ENCODE measurements around the gene S100A16. TPM values are rescaled to one million over a fixed set of nuclear protein-coding genes. Genes with fewer than 3 reads are reported as not detected.

S100A16 gene
- total and polyA plus RNA-seq, 12 donors: 26.2 to 128 (median 76.2) TPM

DNA sequence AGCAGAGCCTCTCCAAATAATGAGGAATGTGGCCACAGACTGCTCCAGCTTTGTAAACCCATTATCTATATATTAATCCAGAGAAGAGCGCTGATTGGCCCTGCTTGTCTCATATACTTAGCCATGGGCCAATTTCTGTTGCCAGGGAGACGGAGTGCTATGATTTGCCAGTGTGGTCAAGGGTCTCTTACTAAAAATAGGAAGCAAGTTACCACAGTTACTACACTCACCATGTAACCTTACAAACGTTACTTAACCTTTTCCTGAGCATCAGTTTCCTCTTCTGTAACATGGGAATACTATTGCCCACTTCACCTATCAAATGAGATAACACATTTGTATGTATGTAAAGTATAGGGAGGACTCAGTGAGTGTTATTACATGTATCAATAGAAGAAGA is 39.6 kb downstream of the S100A16 start:
- TF ChIP-seq POLR2A (IDR thresholded peaks at IDR 0.05) (no peak), CTCF (IDR thresholded peaks at IDR 0.05) (no peak)
- no peaks in the 10 kb centered on the region for H3K9me3 ChIP-seq (replicated peaks in 1 of 3)
- H3K36me3 ChIP-seq (replicated peaks in 1 of 2): no peaks in the 10 kb centered on the region
- H3K27ac ChIP-seq: peak overlapping the region in 3 of 5 donors; percentile 48 to 68 (median 66)
- no peak for DNase-seq
- intact Hi-C loops (cut with DNase I): loop anchor here (5.0 to 10.0 kb wide), 3 partner anchors 44 to 201 kb away; partner anchors contain the start of genes S100A14 (in 1 of the 2) and SLC27A3 (in 1 of the 2)
- WGBS, 4 donors: 73 to 81% (median 81%) methylated on average over 3 of the region's 3 CpGs
- H3K27me3 ChIP-seq: no peaks in the 10 kb centered on the region
- H3K4me3 ChIP-seq: no peak overlapping the region
- H3K4me1 ChIP-seq (replicated peaks in 1 of 2): peaks cover 7 to 18% of the 10 kb centered on the region in 2 donors

- DNase-seq: peak; percentile 88 to 96 (median 94)
- TF ChIP-seq CTCF (IDR thresholded peaks at IDR 0.05) (peak; percentile 77 to 92 (median 90)), POLR2A (IDR thresholded peaks at IDR 0.05) (peak in 1 of 2 donors; percentile 16)
- intact Hi-C loops (cut with DNase I): loop anchor here (5.0 to 10.0 kb wide), 3 partner anchors 45 to 202 kb away; partner anchors contain the start of genes S100A14 (in 1 of the 2) and SLC27A3 (in 1 of the 2)
- H3K4me1 ChIP-seq (replicated peaks in 1 of 2): peaks cover 12 to 23% of the 10 kb centered on the region in 2 donors
- no peaks in the 10 kb centered on the region for H3K9me3 ChIP-seq (replicated peaks in 1 of 3)
- no peaks in the 10 kb centered on the region for H3K36me3 ChIP-seq (replicated peaks in 1 of 2)
- peak overlapping the region in 4 of 5 donors; percentile 35 to 68 (median 57) for H3K27ac ChIP-seq
- no peak overlapping the region for H3K4me3 ChIP-seq
- WGBS, 4 donors: 0 to 10% (median 7%) methylated on average over 3 of the region's 3 CpGs
- no peaks in the 10 kb centered on the region for H3K27me3 ChIP-seq
Observed at GRCh38 chr1:153572569-153573015, 40.3 kb downstream of the S100A16 start.

GRCh38 chr1:153571706-153572105 is 41.2 kb downstream of the S100A16 start:
- WGBS, 4 donors: 63 to 70% (median 64%) methylated on average over 7 of the region's 7 CpGs
- Histone ChIP-seq H3K4me3 (no peak overlapping the region), H3K36me3 (replicated peaks in 1 of 2) (no peaks in the 10 kb centered on the region), H3K27ac (no peak overlapping the region), H3K9me3 (replicated peaks in 1 of 3) (no peaks in the 10 kb centered on the region), H3K4me1 (replicated peaks in 1 of 2) (peaks cover 18 to 29% of the 10 kb centered on the region in 2 donors), H3K27me3 (no peaks in the 10 kb centered on the region)
- intact Hi-C loops (cut with DNase I): loop anchor here (5.0 to 10.0 kb wide), 3 partner anchors 46 to 203 kb away; partner anchors contain the start of genes S100A14 (in 1 of the 2) and SLC27A3 (in 1 of the 2)
- no peak for TF ChIP-seq CTCF (IDR thresholded peaks at IDR 0.05)
- no peak for TF ChIP-seq POLR2A (IDR thresholded peaks at IDR 0.05)
- no peak for DNase-seq

DNA sequence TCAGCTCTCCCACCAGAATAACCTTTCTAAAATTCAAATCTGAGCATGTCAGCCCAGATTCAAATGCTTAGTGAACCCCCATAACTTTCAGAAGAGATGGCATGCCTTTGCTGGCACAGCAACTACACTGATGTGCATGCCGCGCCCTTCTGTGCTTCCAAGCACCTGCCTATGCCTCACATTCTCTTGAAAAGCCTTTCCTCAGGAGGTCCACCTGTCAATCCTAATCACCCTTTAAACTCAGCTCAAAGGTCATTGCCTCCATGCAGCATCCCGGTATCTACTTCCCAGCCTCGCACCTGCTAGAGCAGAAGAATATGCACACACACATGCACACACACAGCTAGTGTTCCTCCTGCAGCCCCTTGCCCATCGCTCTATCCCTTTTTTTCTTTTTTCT is 42.1 kb downstream of the S100A16 start:
- DNase-seq: no peak
- intact Hi-C loops (cut with DNase I): loop anchor here (5.0 to 10.0 kb wide), 3 partner anchors 46 to 204 kb away; partner anchors contain the start of genes S100A14 (in 1 of the 2) and SLC27A3 (in 1 of the 2)
- Histone ChIP-seq H3K4me3 (no peak overlapping the region), H3K27ac (no peak overlapping the region), H3K4me1 (replicated peaks in 1 of 2) (peaks cover 26 to 38% of the 10 kb centered on the region in 2 donors), H3K36me3 (replicated peaks in 1 of 2) (no peaks in the 10 kb centered on the region), H3K27me3 (no peaks in the 10 kb centered on the region), H3K9me3 (replicated peaks in 1 of 3) (no peaks in the 10 kb centered on the region)
- TF ChIP-seq CTCF (IDR thresholded peaks at IDR 0.05) (no peak), POLR2A (IDR thresholded peaks at IDR 0.05) (no peak)
- 83 to 90% (median 87%) methylated on average over 5 of the region's 5 CpGs for WGBS, 4 donors
